Testis (tissue), 3 donors: ENCODE measurements around the gene NELL1. TPM values are rescaled to one million over a fixed set of nuclear protein-coding genes. Genes with fewer than 3 reads are reported as not detected.

Experiments used
- DNase-seq: peaks from one replicate; pipeline ENCODE4 v3.0.0-alpha.2; 2019
- H3K27ac ChIP-seq, 2 donors: fragments of 200-600 bp; sonication (generic); one replicate each; pipeline ENCODE4 v1.5.1; 2019
- H3K27me3 ChIP-seq: fragments of 200-600 bp; sonication (generic); one replicate; pipeline ENCODE4 v1.5.1; 2019
- H3K36me3 ChIP-seq: fragments of 200-600 bp; sonication (generic); one replicate; pipeline ENCODE4 v1.5.1; 2017; ENCODE audit warnings: low read depth; ENCODE audit errors: missing control alignments
- H3K4me1 ChIP-seq: fragments of 200-600 bp; sonication (generic); one replicate; pipeline ENCODE4 v1.5.1; 2019
- H3K4me3 ChIP-seq, 2 donors: fragments of 200-600 bp; sonication (generic); one replicate each; pipeline ENCODE4 v1.5.1; 2017 to 2019
- H3K9me3 ChIP-seq: fragments of 200-600 bp; sonication (generic); one replicate; pipeline ENCODE4 v1.5.1; 2017
- POLR2A ChIP-seq: fragments of 450-650 bp; IDR thresholded peaks from one replicate; pipeline ENCODE4 v1.6.1; 2017; ENCODE audit warnings: antibody characterized with exemption, mild to moderate bottlenecking, moderate library complexity
- WGBS, 2 donors: methylation state at CpG; one replicate each; pipeline ENCODE4 v1.1.5; 2018; 5-methylcytosine and 5-hydroxymethylcytosine counted together
- intact Hi-C: fragments of 100-400 bp; cut with DNase I; formaldehyde crosslinking; loops from one replicate; pipeline ENCODE4 v1.15.1; 2023; ENCODE audit warnings: low total_unique reads
- polyA plus RNA-seq: library from polyadenylated mRNA; stranded (reverse); fragments of 350-450 nt; fragmentation: Illumina TruSeq; extraction: RNeasy Lipid Tissue Mini Kit (QIAGEN cat#74804); gene quantifications from one replicate; pipeline ENCODE4 v1.2.3, GENCODE V29; 2014; ENCODE audit warnings: low read depth, low replicate concordance; ENCODE audit not compliant: insufficient read depth
- total RNA-seq, 2 donors: library from RNA; depleted of rRNA; stranded (reverse); fragments of >200 nt; gene quantifications; one replicate each; pipeline ENCODE4 v1.2.3, GENCODE V29; 2016
- TF ChIP-seq, protein P1 (sequence below), 3 experiments: fragments of 450-650 bp in 2 of 3; fragments of 200-600 bp in 1 of 3; sonication (generic) in 1 of 3; IDR thresholded peaks; one replicate each; pipeline ENCODE4 v1.5.1; 2016 to 2019; ENCODE audit warnings: antibody characterized with exemption in 3 of 3, mild to moderate bottlenecking in 2 of 3, moderate library complexity in 1 of 3

NELL1 gene
- total and polyA plus RNA-seq, 3 donors from 2014 or later = 4.9 to 8.9 (median 7.0) TPM

DNA sequence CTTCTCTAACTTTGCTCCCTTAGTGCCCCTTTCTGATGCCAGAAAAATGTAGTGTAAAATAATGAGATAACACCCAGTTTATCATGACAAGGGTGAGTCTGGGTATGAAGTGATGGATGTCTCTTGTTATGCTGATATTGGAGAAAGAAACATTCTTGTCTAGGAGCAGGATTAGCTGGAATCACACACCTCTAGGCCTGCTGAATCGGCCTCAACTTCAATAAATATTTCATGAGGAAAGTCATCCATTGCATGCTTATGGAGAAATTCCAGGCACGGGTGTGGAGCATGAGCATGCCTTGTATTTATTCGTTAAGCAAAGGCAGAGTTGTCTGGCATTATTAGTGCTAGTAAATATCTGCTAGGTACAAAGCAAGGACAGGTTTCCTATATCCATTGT, 113.4 kb downstream of the NELL1 start:
- Histone ChIP-seq H3K36me3 (no peaks in the 10 kb centered on the region), H3K4me1 (no peaks in the 10 kb centered on the region), H3K9me3 (no peaks in the 10 kb centered on the region), H3K27ac (no peak overlapping the region), H3K27me3 (no peaks in the 10 kb centered on the region), H3K4me3 (no peak overlapping the region)
- intact Hi-C loops = no loop called here
- no peak for DNase-seq
- 33 to 37% methylated on average over 3 of the region's 3 CpGs for WGBS, 2 donors
- TF ChIP-seq, protein P1, sequence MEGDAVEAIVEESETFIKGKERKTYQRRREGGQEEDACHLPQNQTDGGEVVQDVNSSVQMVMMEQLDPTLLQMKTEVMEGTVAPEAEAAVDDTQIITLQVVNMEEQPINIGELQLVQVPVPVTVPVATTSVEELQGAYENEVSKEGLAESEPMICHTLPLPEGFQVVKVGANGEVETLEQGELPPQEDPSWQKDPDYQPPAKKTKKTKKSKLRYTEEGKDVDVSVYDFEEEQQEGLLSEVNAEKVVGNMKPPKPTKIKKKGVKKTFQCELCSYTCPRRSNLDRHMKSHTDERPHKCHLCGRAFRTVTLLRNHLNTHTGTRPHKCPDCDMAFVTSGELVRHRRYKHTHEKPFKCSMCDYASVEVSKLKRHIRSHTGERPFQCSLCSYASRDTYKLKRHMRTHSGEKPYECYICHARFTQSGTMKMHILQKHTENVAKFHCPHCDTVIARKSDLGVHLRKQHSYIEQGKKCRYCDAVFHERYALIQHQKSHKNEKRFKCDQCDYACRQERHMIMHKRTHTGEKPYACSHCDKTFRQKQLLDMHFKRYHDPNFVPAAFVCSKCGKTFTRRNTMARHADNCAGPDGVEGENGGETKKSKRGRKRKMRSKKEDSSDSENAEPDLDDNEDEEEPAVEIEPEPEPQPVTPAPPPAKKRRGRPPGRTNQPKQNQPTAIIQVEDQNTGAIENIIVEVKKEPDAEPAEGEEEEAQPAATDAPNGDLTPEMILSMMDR (IDR thresholded peaks at IDR 0.05) = no peak
- TF ChIP-seq POLR2A = no peak

GRCh38 chr11:20783220-20783619, 113.8 kb downstream of the NELL1 start:
- Histone ChIP-seq H3K36me3 (no peaks in the 10 kb centered on the region), H3K27me3 (no peaks in the 10 kb centered on the region), H3K4me3 (no peak overlapping the region), H3K9me3 (no peaks in the 10 kb centered on the region), H3K27ac (no peak overlapping the region), H3K4me1 (no peaks in the 10 kb centered on the region)
- DNase-seq = no peak
- 78 to 88% methylated on average over 4 of the region's 4 CpGs for WGBS, 2 donors
- TF ChIP-seq POLR2A = no peak
- TF ChIP-seq, protein P1 (IDR thresholded peaks at IDR 0.05) = no peak
- intact Hi-C loops = no loop called here

- 44 to 65% methylated on average over 7 of the region's 7 CpGs for WGBS, 2 donors
- intact Hi-C loops = no loop called here
Measured at GRCh38 chr11:20790622-20791021, 121.2 kb downstream of the NELL1 start.

DNA sequence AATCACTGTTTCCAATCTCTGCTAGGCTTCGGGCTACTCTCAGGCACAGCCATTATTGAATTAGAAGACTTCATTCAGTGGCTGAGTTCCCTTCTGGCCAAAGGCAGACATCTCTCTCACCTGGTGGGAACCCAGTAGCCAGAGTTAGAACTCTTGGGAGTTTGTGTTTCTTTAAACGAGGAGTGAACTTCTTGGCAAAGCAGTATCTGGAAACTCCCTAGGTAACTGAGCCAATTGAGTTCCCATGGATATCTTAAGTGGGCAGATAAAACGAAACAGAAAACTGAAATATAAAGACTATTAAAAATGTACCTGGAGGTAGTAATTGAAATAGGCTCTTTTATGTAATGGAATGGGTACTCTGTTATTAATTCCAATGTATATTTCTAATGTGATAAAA, 125.6 kb downstream of the NELL1 start:
- H3K27ac ChIP-seq = no peak overlapping the region
- no peaks in the 10 kb centered on the region for H3K4me1 ChIP-seq
- TF ChIP-seq, protein P1 (IDR thresholded peaks at IDR 0.05) = no peak
- no peak for TF ChIP-seq POLR2A
- intact Hi-C loops = no loop called here
- no peaks in the 10 kb centered on the region for H3K36me3 ChIP-seq
- no peak for DNase-seq
- no peak overlapping the region for H3K4me3 ChIP-seq
- H3K27me3 ChIP-seq = no peaks in the 10 kb centered on the region
- no peaks in the 10 kb centered on the region for H3K9me3 ChIP-seq
- WGBS, 2 donors = 49 to 50% methylated on average over 3 of the region's 3 CpGs

More at GRCh38 chr11:20790622-20791021, 121.2 kb downstream of the NELL1 start:
- Histone ChIP-seq H3K27ac (no peak overlapping the region), H3K9me3 (no peaks in the 10 kb centered on the region), H3K4me3 (peak overlapping the region in 1 of 2 donors; percentile 3), H3K36me3 (no peaks in the 10 kb centered on the region), H3K4me1 (no peaks in the 10 kb centered on the region), H3K27me3 (no peaks in the 10 kb centered on the region)
- no peak for TF ChIP-seq POLR2A
- TF ChIP-seq, protein P1 (IDR thresholded peaks at IDR 0.05) = no peak
- DNase-seq = peak; percentile 21

GRCh38 chr11:20808328-20808727, 138.9 kb downstream of the NELL1 start:
- H3K4me1 ChIP-seq = no peaks in the 10 kb centered on the region
- WGBS, 2 donors = 14 to 75% methylated on average over 1 of the region's 1 CpG
- no peaks in the 10 kb centered on the region for H3K36me3 ChIP-seq
- no peak overlapping the region for H3K4me3 ChIP-seq
- DNase-seq = no peak
- intact Hi-C loops = no loop called here
- no peaks in the 10 kb centered on the region for H3K9me3 ChIP-seq
- H3K27ac ChIP-seq = no peak overlapping the region
- no peaks in the 10 kb centered on the region for H3K27me3 ChIP-seq
- TF ChIP-seq, protein P1 (IDR thresholded peaks at IDR 0.05) = no peak
- TF ChIP-seq POLR2A = no peak
